GM12891 (cell line): ENCODE results near the gene GPRC5B.

ENCODE experiments used
- POLR2A ChIP-seq: IDR thresholded peaks from 2 replicates; pipeline ENCODE4 v1.6.1; 2011; ENCODE audit warnings: low read depth, low read length, control low read depth
- POLR2AphosphoS5 ChIP-seq: IDR thresholded peaks from 2 replicates; pipeline ENCODE4 v1.6.1; 2011; ENCODE audit warnings: low read depth, low read length, control low read depth
- SPI1 ChIP-seq: IDR thresholded peaks from 2 replicates; pipeline ENCODE4 v1.6.1; 2011; ENCODE audit warnings: low read depth, low read length, control low read depth
- TAF1 ChIP-seq: IDR thresholded peaks from 2 replicates; pipeline ENCODE4 v1.6.1; 2011; ENCODE audit warnings: low read depth, low read length, control low read depth

DNA sequence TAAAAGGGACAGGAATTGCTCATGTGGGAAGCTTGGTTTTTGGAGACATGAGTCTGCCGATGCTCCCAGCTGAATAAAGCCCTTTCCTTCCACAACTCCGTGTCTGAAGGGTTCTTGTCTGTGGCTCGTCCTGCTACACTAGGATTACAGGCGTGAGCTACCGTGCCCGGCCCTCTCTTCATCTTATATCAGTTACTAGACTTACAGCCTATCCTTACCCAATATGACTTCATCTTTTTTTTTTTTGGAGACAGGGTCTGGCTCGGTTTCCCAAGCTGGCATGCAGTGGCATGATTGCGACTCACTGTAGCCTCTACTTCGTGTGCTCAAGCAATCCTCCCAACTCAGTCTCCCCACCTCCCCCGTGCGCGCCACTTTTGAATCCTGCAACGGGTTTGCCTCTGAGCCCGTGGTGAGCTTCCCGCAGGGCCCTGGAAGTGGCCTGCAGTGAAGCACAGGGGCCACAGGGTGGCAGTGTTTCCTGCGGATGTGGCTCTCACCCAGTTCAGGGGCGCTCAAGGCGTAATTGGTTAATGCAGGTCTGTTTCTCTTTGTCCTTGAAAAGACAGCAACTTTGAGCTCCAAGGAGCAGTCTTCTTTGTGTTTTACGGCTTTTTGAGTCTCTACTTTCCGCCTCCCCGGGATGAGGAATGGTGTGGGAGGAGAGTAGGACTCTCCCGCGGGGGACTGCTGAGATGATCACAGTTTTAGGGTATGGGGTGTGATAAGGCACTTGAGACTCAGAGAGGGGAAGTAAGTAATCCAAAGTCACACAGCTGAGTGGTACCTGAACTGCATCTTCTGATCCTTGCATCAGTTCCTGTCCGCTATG, 22.7 kb upstream of the GPRC5B start:
- TF ChIP-seq POLR2A (no peak), TAF1 (no peak), POLR2AphosphoS5 (no peak), SPI1 (no peak)
